ENCODE results near the gene FZD8. TPM values are rescaled to one million over a fixed set of nuclear protein-coding genes. Genes with fewer than 3 reads are reported as not detected.

FZD8 gene
- total RNA-seq, 1 experiment from 2014 or later: 1.8 TPM

- TF ChIP-seq REST (IDR thresholded peaks at IDR 0.05; ENCODE audit: insufficient read depth in 1 of 2, low read depth in 2 of 2, low read length in 1 of 2) (no peak), CTCF (IDR thresholded peaks at IDR 0.05) (no peak), TCF7L2 (IDR thresholded peaks at IDR 0.05; ENCODE audit: low read depth, low read length) (no peak), SIN3A (IDR thresholded peaks at IDR 0.05; ENCODE audit: borderline replicate concordance, insufficient read depth, low read depth, low read length) (no peak), POLR2AphosphoS5 (IDR thresholded peaks at IDR 0.05; ENCODE audit: low read depth, low read length) (no peak)
- Histone ChIP-seq H3K4me3 (ENCODE audit: low read depth in 2 of 2, low read length in 2 of 2) (no peak overlapping the region), H3K9me3 (ENCODE audit: control insufficient read depth, insufficient read depth, low read depth, low read length) (no peaks in the 10 kb centered on the region), H3K4me1 (ENCODE audit: control insufficient read depth, insufficient read depth, low read length) (no peaks in the 10 kb centered on the region), H3K36me3 (ENCODE audit: control insufficient read depth, insufficient read depth, low read length) (no peaks in the 10 kb centered on the region), H3K27ac (ENCODE audit: low read length) (no peak overlapping the region), H3K27me3 (ENCODE audit: control insufficient read depth, insufficient read depth, low read length) (no peaks in the 10 kb centered on the region; the same call in 1 of the 2 replicates)
- ATAC-seq: no peak
- POLR2A ChIA-PET: no interaction called here
- BruUV-seq (replicated peaks): no TSS peak
- intact Hi-C loops (cut with micrococcal nuclease; ENCODE audit: unreplicated experiment) (loop anchor here (5.0 kb wide), 1 partner anchor 1245 kb away; no protein-coding TSS in a partner anchor), in situ Hi-C loops (cut with HindIII; ENCODE audit: low pct_unique_long_range_greater_than_20kb, low sequenced_read_pairs) (no loop called here)
- CTCF ChIA-PET: no interaction called here
- no peak for DNase-seq (ENCODE audit: low read depth, low spot score)
These were observed 5.1 kb downstream of the FZD8 start for GRCh38 chr10:35636956-35637355.

- H3K27me3 ChIP-seq (ENCODE audit: control insufficient read depth, insufficient read depth, low read length): no peaks in the 10 kb centered on the region; the same call in 1 of the 2 replicates
- H3K4me1 ChIP-seq (ENCODE audit: control insufficient read depth, insufficient read depth, low read length): no peaks in the 10 kb centered on the region
- no peak overlapping the region for H3K4me3 ChIP-seq (ENCODE audit: low read depth in 2 of 2, low read length in 2 of 2)
- DNase-seq (ENCODE audit: low read depth, low spot score) (peak; percentile 45), ATAC-seq (peak; percentile 83)
- BruUV-seq (replicated peaks): no TSS peak
- no peak overlapping the region for H3K27ac ChIP-seq (ENCODE audit: low read length)
- in situ Hi-C loops (cut with HindIII; ENCODE audit: low pct_unique_long_range_greater_than_20kb, low sequenced_read_pairs) (no loop called here), intact Hi-C loops (cut with micrococcal nuclease; ENCODE audit: unreplicated experiment) (loop anchor here (2.0 to 5.0 kb wide), 2 partner anchors 1143 to 1247 kb away; no protein-coding TSS in a partner anchor)
- CTCF ChIA-PET: interaction anchor here (1.7 kb wide), 1 partner anchor 1144 kb away, joined by 13 read pairs; no protein-coding TSS in a partner anchor
- no peaks in the 10 kb centered on the region for H3K9me3 ChIP-seq (ENCODE audit: control insufficient read depth, insufficient read depth, low read depth, low read length)
- TF ChIP-seq POLR2AphosphoS5 (IDR thresholded peaks at IDR 0.05; ENCODE audit: low read depth, low read length): no peak
- no peak for TF ChIP-seq SIN3A (IDR thresholded peaks at IDR 0.05; ENCODE audit: borderline replicate concordance, insufficient read depth, low read depth, low read length)
- peak; percentile 81 for TF ChIP-seq CTCF (IDR thresholded peaks at IDR 0.05)
- TF ChIP-seq TCF7L2 (IDR thresholded peaks at IDR 0.05; ENCODE audit: low read depth, low read length): no peak
- no peaks in the 10 kb centered on the region for H3K36me3 ChIP-seq (ENCODE audit: control insufficient read depth, insufficient read depth, low read length)
- POLR2A ChIA-PET: interaction anchor here (0.6 kb wide), 1 partner anchor 338 kb away, joined by 3 read pairs; no protein-coding TSS in a partner anchor
These were observed 6.5 kb downstream of the FZD8 start for GRCh38 chr10:35635576-35635975.
